HG03575 (cell line): Measurements from ENCODE around the gene CDC20.

Experiments
- ATAC-seq: cut with Tn5 transposase; IDR thresholded peaks from one replicate; pipeline ENCODE4 v1.9.1; 2021; ENCODE audit not compliant: unreplicated experiment, insufficient number of reproducible peaks, low FRiP score; ENCODE audit errors: extremely low read depth

CDC20 gene

GRCh38 chr1:43405219-43405875, 46.6 kb downstream of the CDC20 start:
- no peak for ATAC-seq

GRCh38 chr1:43405876-43406234, 47.1 kb downstream of the CDC20 start:
- ATAC-seq: no peak

GRCh38 chr1:43410571-43410970, 51.8 kb downstream of the CDC20 start:
- no peak for ATAC-seq
